22Rv1 (cell line): ENCODE measurements around the gene LPAR2.

ENCODE experiments used
- CTCF ChIP-seq: fragments of 450-650 bp; IDR thresholded peaks from 2 replicates; pipeline ENCODE4 v1.5.1; 2017; ENCODE audit warnings: mild to moderate bottlenecking
- ZFX ChIP-seq: fragments of 450-650 bp; IDR thresholded peaks from 2 replicates; pipeline ENCODE4 v1.6.1; 2017; ENCODE audit warnings: antibody characterized with exemption, borderline replicate concordance

GRCh38 chr19:19637186-19637522 is 9.1 kb upstream of the LPAR2 start:
- no peak for TF ChIP-seq ZFX
- no peak for TF ChIP-seq CTCF
